Endothelial cell (in vitro differentiated cells): ENCODE results near the gene EIF4E2. TPM values are rescaled to one million over a fixed set of nuclear protein-coding genes. Genes with fewer than 3 reads are reported as not detected.

ENCODE experiments used
- DNase-seq: peaks from one replicate; pipeline ENCODE4 v3.0.0; 2021; ENCODE audit warnings: low spot score
- H3K27ac Mint-ChIP-seq: one replicate; pipeline ENCODE4 v1.8.0; 2021; ENCODE audit warnings: mixed read lengths, inconsistent platforms; ENCODE audit not compliant: unreplicated experiment
- H3K27me3 Mint-ChIP-seq: one replicate; pipeline ENCODE4 v1.8.0; 2021; ENCODE audit warnings: mild to moderate bottlenecking, moderate library complexity, mixed read lengths, inconsistent platforms; ENCODE audit not compliant: unreplicated experiment
- H3K36me3 Mint-ChIP-seq: one replicate; pipeline ENCODE4 v1.8.0; 2021; ENCODE audit warnings: mild to moderate bottlenecking, low read depth, mixed read lengths, inconsistent platforms; ENCODE audit not compliant: unreplicated experiment
- H3K4me1 Mint-ChIP-seq: one replicate; pipeline ENCODE4 v1.8.0; 2021; ENCODE audit warnings: mild to moderate bottlenecking, mixed read lengths, inconsistent platforms; ENCODE audit not compliant: unreplicated experiment
- H3K4me3 Mint-ChIP-seq: one replicate; pipeline ENCODE4 v1.8.0; 2021; ENCODE audit warnings: mild to moderate bottlenecking, mixed read lengths, inconsistent platforms; ENCODE audit not compliant: unreplicated experiment
- H3K9me3 Mint-ChIP-seq: one replicate; pipeline ENCODE4 v1.8.0; 2021; ENCODE audit warnings: mixed read lengths, inconsistent platforms; ENCODE audit not compliant: unreplicated experiment
- CTCF ChIP-seq: fragments of 200-600 bp; sonication (generic); IDR thresholded peaks from one replicate; pipeline ENCODE4 v1.5.0; 2021; ENCODE audit warnings: antibody characterized with exemption; ENCODE audit not compliant: unreplicated experiment
- total RNA-seq: library from RNA; stranded (reverse); fragmentation: NEBNext Ultra II Directional; extraction: Animal tissue kit (Norgen Biotek cat#: 25700); gene quantifications from one replicate; pipeline ENCODE4 v1.2.1, GENCODE V29; 2021; ENCODE audit not compliant: unreplicated experiment

Gene EIF4E2
- total RNA-seq, 1 donor from 2014 or later, result 94.8 TPM

DNA sequence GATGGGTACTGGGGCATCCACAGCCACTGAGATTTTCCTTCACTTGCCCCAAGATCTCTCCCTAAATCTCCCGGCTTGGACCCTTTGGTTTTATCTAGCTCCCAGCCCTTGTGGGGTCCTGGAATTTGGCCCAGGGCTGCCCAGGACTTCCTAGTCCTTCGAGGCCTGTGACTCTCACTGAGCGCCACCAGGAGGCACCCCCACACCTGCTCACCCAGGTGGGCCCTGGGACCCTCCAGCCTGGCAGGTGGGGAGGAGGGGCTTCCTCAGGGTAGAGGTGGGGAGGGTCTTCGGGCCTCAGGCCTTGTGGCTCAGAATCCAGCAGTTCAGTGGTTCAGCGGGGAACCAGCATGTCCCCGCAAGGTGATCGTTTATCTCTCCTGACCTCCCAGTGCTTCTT, 42.2 kb upstream of the EIF4E2 start:
- no peak overlapping the region for H3K4me3 Mint-ChIP-seq
- H3K9me3 Mint-ChIP-seq, result no peaks in the 10 kb centered on the region
- H3K36me3 Mint-ChIP-seq, result no peaks in the 10 kb centered on the region
- peaks cover 16% of the 10 kb centered on the region for H3K27me3 Mint-ChIP-seq
- no peaks in the 10 kb centered on the region for H3K4me1 Mint-ChIP-seq
- no peak for DNase-seq
- no peak overlapping the region for H3K27ac Mint-ChIP-seq
- no peak for TF ChIP-seq CTCF

DNA sequence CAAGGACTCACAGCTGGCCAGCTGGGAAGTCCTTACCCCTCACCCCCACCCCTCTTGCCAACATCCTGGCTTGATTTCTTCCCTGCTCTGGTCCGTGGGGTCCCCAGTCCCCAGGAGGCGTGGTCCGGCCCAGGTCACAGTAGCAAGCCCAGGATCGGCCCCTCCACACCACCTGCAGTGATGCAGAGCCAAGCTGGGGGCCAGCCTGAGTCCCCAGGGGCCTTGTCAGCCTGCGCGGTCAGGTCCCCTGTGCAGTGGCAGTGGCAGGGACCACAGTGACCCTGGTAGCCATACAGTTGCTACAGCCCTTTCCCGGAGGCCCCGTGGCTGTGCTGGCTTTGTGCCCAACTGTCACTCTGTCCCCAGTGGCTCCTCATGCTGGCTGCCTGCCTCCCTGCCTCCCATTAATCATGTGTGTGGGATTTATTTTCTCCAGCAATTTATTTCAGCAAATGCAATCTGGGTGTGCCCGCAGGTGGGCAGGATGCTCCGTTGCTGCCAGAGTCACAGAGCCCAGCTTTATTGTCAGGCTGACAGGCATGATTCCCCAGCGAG, 39.1 kb upstream of the EIF4E2 start:
- no peak for TF ChIP-seq CTCF
- Mint-ChIP-seq H3K4me1 (no peaks in the 10 kb centered on the region), H3K36me3 (no peaks in the 10 kb centered on the region), H3K27me3 (peaks cover 9% of the 10 kb centered on the region), H3K27ac (no peak overlapping the region), H3K4me3 (no peak overlapping the region), H3K9me3 (no peaks in the 10 kb centered on the region)
- DNase-seq, result no peak

DNA sequence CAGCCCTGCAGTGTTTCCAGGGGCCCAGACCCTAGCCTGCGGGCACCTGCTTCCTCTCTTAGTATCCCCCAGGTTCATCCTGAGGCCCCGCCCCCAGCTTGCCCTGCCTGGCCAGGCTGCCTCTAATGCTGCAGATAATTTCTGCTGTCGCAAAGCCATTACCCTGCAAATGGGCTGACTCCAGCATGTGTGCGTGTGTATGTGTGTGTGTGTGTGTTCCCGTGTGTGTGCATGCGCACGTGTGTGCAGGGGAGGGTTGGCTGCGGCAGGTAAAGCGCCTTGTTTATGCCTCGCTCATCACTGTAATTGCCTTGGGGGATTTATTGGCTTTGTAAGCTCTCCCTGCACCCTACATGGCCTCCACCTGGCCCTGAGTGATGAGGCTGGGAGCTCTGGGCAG, 37.9 kb upstream of the EIF4E2 start:
- peaks cover 11% of the 10 kb centered on the region for H3K27me3 Mint-ChIP-seq
- H3K9me3 Mint-ChIP-seq, result no peaks in the 10 kb centered on the region
- TF ChIP-seq CTCF, result no peak
- H3K36me3 Mint-ChIP-seq, result no peaks in the 10 kb centered on the region
- no peak overlapping the region for H3K4me3 Mint-ChIP-seq
- H3K27ac Mint-ChIP-seq, result no peak overlapping the region
- DNase-seq, result no peak
- no peaks in the 10 kb centered on the region for H3K4me1 Mint-ChIP-seq

- H3K4me3 Mint-ChIP-seq, result no peak overlapping the region
- no peak overlapping the region for H3K27ac Mint-ChIP-seq
- H3K36me3 Mint-ChIP-seq, result no peaks in the 10 kb centered on the region
- H3K27me3 Mint-ChIP-seq, result peaks cover 8% of the 10 kb centered on the region
- no peaks in the 10 kb centered on the region for H3K9me3 Mint-ChIP-seq
- DNase-seq, result no peak
- no peak for TF ChIP-seq CTCF
- no peaks in the 10 kb centered on the region for H3K4me1 Mint-ChIP-seq
These were observed 37.1 kb upstream of the EIF4E2 start for GRCh38 chr2:232513353-232513752.

DNA sequence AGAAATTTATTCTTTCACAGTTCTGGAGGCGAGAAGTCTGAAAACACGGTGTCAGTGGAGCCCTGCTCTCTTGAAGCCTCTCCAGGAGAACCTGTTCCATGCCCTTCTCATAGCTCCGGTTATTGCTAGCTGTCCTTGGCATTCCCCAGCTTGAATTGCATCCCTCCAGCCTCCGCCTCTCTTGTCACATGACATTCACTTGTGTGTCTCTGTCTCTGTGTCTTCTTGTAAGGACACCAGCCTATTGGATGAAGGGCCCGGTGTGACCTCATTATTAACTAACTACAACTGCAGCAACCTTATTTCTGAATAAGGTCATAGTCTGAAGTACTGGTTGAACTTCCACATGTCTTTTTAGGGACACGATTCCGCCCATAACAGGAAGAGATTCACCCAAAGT, 34.9 kb upstream of the EIF4E2 start:
- H3K36me3 Mint-ChIP-seq, result no peaks in the 10 kb centered on the region
- H3K27me3 Mint-ChIP-seq, result peaks cover 7% of the 10 kb centered on the region
- DNase-seq, result no peak
- H3K9me3 Mint-ChIP-seq, result no peaks in the 10 kb centered on the region
- no peak overlapping the region for H3K4me3 Mint-ChIP-seq
- TF ChIP-seq CTCF, result no peak
- H3K4me1 Mint-ChIP-seq, result no peaks in the 10 kb centered on the region
- H3K27ac Mint-ChIP-seq, result no peak overlapping the region
